Heart left ventricle (tissue), 13 donors: ENCODE measurements around the gene APOA5.

Experiments used
- CTCF ChIP-seq, 12 donors: fragments of 200-600 bp; sonication (generic) in 4 of 12; IDR thresholded peaks; one replicate each; pipeline versions ENCODE4 v1.5.0 to v1.8.0; 2018 to 2022; ENCODE audit warnings: antibody characterized with exemption in 12 of 12, mild to moderate bottlenecking in 5 of 12
- POLR2A ChIP-seq, 2 donors: fragments of 450-650 bp; IDR thresholded peaks; one replicate each; pipeline ENCODE4 v1.6.1; 2017; ENCODE audit warnings: antibody characterized with exemption in 2 of 2, mild to moderate bottlenecking in 2 of 2, moderate library complexity in 2 of 2
- donor health status: ischemic (EF 13 %, LVEDD 7.1; RV severe dilation, severe dysfunction).
- donor health status: DM: no; HTN: yes; CAD: no.
- donor health status: DM: no; HTN: no; CAD: no.
- donor health status: ischemic (EF 25% LVEDD 6.9; RV normal size, moderate dysfunction).
- donor health status: ischemic (EF 25% LVEDD 5.7; RV mildly dilated, moderate dysfunction).
- donor health status: ischemic (EF 35%, LVEDD 5.7; RV mildly dilated, moderate dysfunction).
- donor health status: nonischemic (EF 11% LVEDD 7.7; RV severe dilation, severe dysfunction).
- donor health status: DM: yes; HTN: yes; CAD: no.
- donor health status: PGD.
- donor health status: ischemic (EF 29% LVEDD 5.4; RV normal size, mild dysfunction).
- donor health status: nonischemic (EF 23%, LVEDD 6.1; RV moderate dilation, normal function).

- TF ChIP-seq CTCF (IDR thresholded peaks at IDR 0.05) (no peak), POLR2A (IDR thresholded peaks at IDR 0.05) (no peak)
These were observed 22.2 kb upstream of the APOA5 start for GRCh38 chr11:116813781-116814471.
